NCI-H1436 treated with DMSO at 0.1 percent for 48 hours (cell line): ENCODE results near the gene TBC1D2.

ENCODE experiments used
- DNase-seq: peaks from one replicate; lab custom pipeline; 2025; lab: John Stamatoyannopoulos, UW

TBC1D2 gene

GRCh38 chr9:98241357-98242300 lies 13.8 kb downstream of the TBC1D2 start:
- DNase-seq: no peak

GRCh38 chr9:98240475-98240874 lies 15.0 kb downstream of the TBC1D2 start:
- no peak for DNase-seq

- DNase-seq: no peak
Observed at GRCh38 chr9:98236901-98237487, 18.5 kb downstream of the TBC1D2 start.

GRCh38 chr9:98235126-98235525 lies 20.3 kb downstream of the TBC1D2 start:
- no peak for DNase-seq

GRCh38 chr9:98234245-98234825 lies 21.1 kb downstream of the TBC1D2 start:
- DNase-seq: no peak

GRCh38 chr9:98232926-98233325 lies 22.5 kb downstream of the TBC1D2 start:
- no peak for DNase-seq

GRCh38 chr9:98231770-98232478 lies 23.5 kb downstream of the TBC1D2 start:
- no peak for DNase-seq

- no peak for DNase-seq
Observed at GRCh38 chr9:98230789-98231188, 24.7 kb downstream of the TBC1D2 start.

GRCh38 chr9:98230304-98230703 lies 25.1 kb downstream of the TBC1D2 start:
- no peak for DNase-seq

- DNase-seq: no peak
Observed at GRCh38 chr9:98229620-98230019, 25.8 kb downstream of the TBC1D2 start.

GRCh38 chr9:98229090-98229395 lies 26.4 kb downstream of the TBC1D2 start:
- no peak for DNase-seq

GRCh38 chr9:98228392-98229089 lies 26.9 kb downstream of the TBC1D2 start:
- DNase-seq: no peak

- DNase-seq: no peak
Observed at GRCh38 chr9:98227883-98228282, 27.6 kb downstream of the TBC1D2 start.

- no peak for DNase-seq
Observed at GRCh38 chr9:98226957-98227356, 28.5 kb downstream of the TBC1D2 start.

GRCh38 chr9:98226516-98226915 lies 28.9 kb downstream of the TBC1D2 start:
- no peak for DNase-seq

- DNase-seq: no peak
Observed at GRCh38 chr9:98225015-98225442, 30.4 kb downstream of the TBC1D2 start.

- DNase-seq: no peak
Observed at GRCh38 chr9:98222885-98223691, 32.4 kb downstream of the TBC1D2 start.

GRCh38 chr9:98220911-98221310 lies 34.5 kb downstream of the TBC1D2 start:
- no peak for DNase-seq

- no peak for DNase-seq
Observed at GRCh38 chr9:98219794-98220370, 35.6 kb downstream of the TBC1D2 start.

- no peak for DNase-seq
Observed at GRCh38 chr9:98219364-98219716, 36.1 kb downstream of the TBC1D2 start.
